SK-N-SH (cell line): Measurements from ENCODE around the gene CRYBB3. TPM values are rescaled to one million over a fixed set of nuclear protein-coding genes. Genes with fewer than 3 reads are reported as not detected.

Source experiments
- CTCF ChIA-PET: fragments of 300-600, 350-600 bp; formaldehyde crosslinking; extraction: SDS; loops from one replicate; lab custom pipeline; 2021; lab: Yijun Ruan, JAX
- POLR2A ChIA-PET: fragments of 350-600 bp; sonication (Branson Sonifier 250); formaldehyde crosslinking; extraction: SDS; loops from one replicate; lab custom pipeline; 2020; ENCODE audit warnings: antibody characterized with exemption, inconsistent platforms; lab: Yijun Ruan, JAX
- DNase-seq: peaks from one replicate; pipeline ENCODE4 v3.0.0; 2012
- H2AFZ ChIP-seq: fragments of 200-600 bp; sonication (generic); 2 replicates; pipeline ENCODE4 v1.8.1; 2016; ENCODE audit warnings: antibody characterized with exemption, mild to moderate bottlenecking, low read depth
- H3F3A ChIP-seq: fragments of 200-600 bp; sonication (generic); replicated peaks from 2 replicates; pipeline ENCODE3; 2016; ENCODE audit warnings: antibody characterized with exemption, mild to moderate bottlenecking; ENCODE audit not compliant: insufficient read depth
- H3K27ac ChIP-seq, 2 experiments: fragments of 200-500 bp in 1 of 2; fragments of 200-600 bp in 1 of 2; sonication (Bioruptor generic) in 1 of 2; sonication (generic), shearing (Covaris generic) in 1 of 2; 2 replicates each; pipeline versions ENCODE4 v1.5.1 to v1.6.1; 2014 to 2016; ENCODE audit warnings: low read depth in 2 of 2, inconsistent platforms in 1 of 2, low read length in 1 of 2, mild to moderate bottlenecking in 1 of 2, mixed read lengths in 1 of 2
- H3K27me3 ChIP-seq: fragments of 200-600 bp; sonication (generic), shearing (Covaris generic); 2 replicates; pipeline ENCODE4 v1.6.1; 2016; ENCODE audit warnings: mixed run types; ENCODE audit not compliant: insufficient read depth
- H3K36me3 ChIP-seq, 2 experiments: fragments of 200-500 bp in 1 of 2; fragments of 200-600 bp in 1 of 2; sonication (Bioruptor generic) in 1 of 2; sonication (generic) in 1 of 2; replicated peaks in 1 of 2; 2 replicates each; pipeline versions ENCODE3 to v1.5.1; 2014 to 2016; ENCODE audit warnings: low read length in 1 of 2, mild to moderate bottlenecking in 1 of 2; ENCODE audit not compliant: insufficient read depth in 2 of 2, control insufficient read depth in 1 of 2
- H3K4me1 ChIP-seq, 2 experiments: fragments of 200-500 bp in 1 of 2; fragments of 200-600 bp in 1 of 2; sonication (Bioruptor generic) in 1 of 2; sonication (generic), shearing (Covaris generic) in 1 of 2; 2 replicates each; pipeline versions ENCODE4 v1.5.1 to v1.6.1; 2014 to 2016; ENCODE audit warnings: low read depth in 1 of 2, low read length in 1 of 2, mixed run types in 1 of 2; ENCODE audit not compliant: insufficient read depth in 2 of 2, control insufficient read depth in 1 of 2
- H3K4me2 ChIP-seq: fragments of 200-600 bp; sonication (generic), shearing (Covaris generic); 2 replicates; pipeline ENCODE4 v1.6.1; 2017; ENCODE audit warnings: mixed run types
- H3K4me3 ChIP-seq, 2 experiments: fragments of 200-500 bp in 1 of 2; fragments of 200-600 bp in 1 of 2; sonication (Bioruptor generic) in 1 of 2; sonication (generic), shearing (Covaris generic) in 1 of 2; 2 replicates each; pipeline versions ENCODE4 v1.5.1 to v1.8.1; 2014 to 2016; ENCODE audit warnings: low read depth in 2 of 2, inconsistent platforms in 1 of 2, low read length in 1 of 2, mild to moderate bottlenecking in 1 of 2, mixed read lengths in 1 of 2, moderate library complexity in 1 of 2
- H3K79me2 ChIP-seq: fragments of 200-600 bp; sonication (generic); 2 replicates; pipeline ENCODE4 v1.8.1; 2017; ENCODE audit warnings: mild to moderate bottlenecking; ENCODE audit not compliant: insufficient read depth
- H3K9ac ChIP-seq: fragments of 200-600 bp; sonication (generic); 2 replicates; pipeline ENCODE4 v1.6.1; 2017; ENCODE audit warnings: mixed run types
- H3K9me2 ChIP-seq: fragments of 200-600 bp; sonication (generic); 2 replicates; pipeline ENCODE4 v1.6.1; 2017; ENCODE audit warnings: mixed run types
- H3K9me3 ChIP-seq: fragments of 200-600 bp; sonication (generic); 2 replicates; pipeline ENCODE4 v1.6.1; 2017; ENCODE audit warnings: mixed run types, mild to moderate bottlenecking, moderate library complexity
- H4K20me1 ChIP-seq: fragments of 200-600 bp; sonication (generic); 2 replicates; pipeline ENCODE4 v1.6.1; 2017; ENCODE audit warnings: mild to moderate bottlenecking, mixed run types; ENCODE audit not compliant: insufficient read depth
- EP300 ChIP-seq, 2 experiments: IDR thresholded peaks; 2 replicates each; pipeline versions ENCODE4 v1.4.0 to v1.6.1; 2012; ENCODE audit warnings: borderline replicate concordance in 1 of 2, low read depth in 1 of 2, low read length in 1 of 2
- EZH2phosphoT487 ChIP-seq: fragments of 200-600 bp; sonication (generic); IDR thresholded peaks from 2 replicates; pipeline ENCODE4 v1.6.1; 2017; ENCODE audit warnings: low read depth, mixed run types, mild to moderate bottlenecking, antibody characterized with exemption, moderate library complexity, borderline replicate concordance
- FOSL2 ChIP-seq: IDR thresholded peaks from 2 replicates; pipeline ENCODE4 v1.4.0; 2012; ENCODE audit warnings: low read depth, mild to moderate bottlenecking, moderate library complexity, borderline replicate concordance
- GABPA ChIP-seq: IDR thresholded peaks from 2 replicates; pipeline ENCODE4 v1.4.0; 2012; ENCODE audit warnings: low read depth, mild to moderate bottlenecking
- GATA2 ChIP-seq: sonication (generic); formaldehyde crosslinking; IDR thresholded peaks from 2 replicates; pipeline ENCODE4 v1.5.0; 2020; ENCODE audit warnings: mild to moderate bottlenecking, missing genetic modification reagents
- JUND ChIP-seq: IDR thresholded peaks from 2 replicates; pipeline ENCODE4 v1.4.0; 2012
- NRF1 ChIP-seq: IDR thresholded peaks from 2 replicates; pipeline ENCODE4 v1.6.1; 2012; ENCODE audit warnings: low read depth, mild to moderate bottlenecking, low read length
- POLR2AphosphoS5 ChIP-seq: IDR thresholded peaks from 2 replicates; pipeline ENCODE4 v1.6.1; 2012; ENCODE audit warnings: low read depth, low read length
- RAD21 ChIP-seq: IDR thresholded peaks from 2 replicates; pipeline ENCODE4 v1.6.1; 2012; ENCODE audit warnings: mild to moderate bottlenecking, low read length
- RCOR1 ChIP-seq: fragments of 150-350 bp; IDR thresholded peaks from 2 replicates; pipeline ENCODE4 v1.6.1; 2017; ENCODE audit warnings: antibody characterized with exemption, low read length
- SMC3 ChIP-seq: IDR thresholded peaks from 2 replicates; pipeline ENCODE4 v1.6.1; 2012; ENCODE audit warnings: low read depth, low read length, improper control_type of control experiment
- TAF1 ChIP-seq: IDR thresholded peaks from 2 replicates; pipeline ENCODE4 v1.6.1; 2012; ENCODE audit warnings: low read depth, mild to moderate bottlenecking, low read length, moderate library complexity, borderline replicate concordance
- TCF12 ChIP-seq: IDR thresholded peaks from 2 replicates; pipeline ENCODE4 v1.4.0; 2012
- TEAD4 ChIP-seq: IDR thresholded peaks from 2 replicates; pipeline ENCODE4 v1.4.0; 2012; ENCODE audit warnings: mild to moderate bottlenecking, borderline replicate concordance; ENCODE audit not compliant: insufficient read depth
- YY1 ChIP-seq: IDR thresholded peaks from 2 replicates; pipeline ENCODE4 v1.4.0; 2012; ENCODE audit warnings: low read depth, mild to moderate bottlenecking
- WGBS: methylation state at CpG from one replicate; pipeline ENCODE4 v1.1.6; 2017; ENCODE audit warnings: low lambda C conversion rate; 5-methylcytosine and 5-hydroxymethylcytosine counted together
- polyA plus RNA-seq, 3 experiments: library from polyadenylated mRNA; depleted of rRNA; stranded (reverse); fragments of >200 nt; gene quantifications; 2 replicates each; pipeline ENCODE4 v1.2.3, GENCODE V29; 2012
- TF ChIP-seq, protein P1 (sequence below): fragments of 150-350 bp; IDR thresholded peaks from 2 replicates; pipeline ENCODE4 v1.6.1; 2016; ENCODE audit warnings: mild to moderate bottlenecking, low read depth, low read length

CRYBB3 gene
- polyA plus RNA-seq, 1 of the 3 experiments (the other 2 are of a cell fraction): 0.35 TPM

GRCh38 chr22:25196326-25196725, 3.3 kb upstream of the CRYBB3 start:
- DNase-seq: no peak
- no peak overlapping the region for H3K4me3 ChIP-seq
- H3K27me3 ChIP-seq: no peaks in the 10 kb centered on the region
- H3K4me2 ChIP-seq: no peak overlapping the region
- peaks cover 19 to 29% of the 10 kb centered on the region in 2 experiments for H3K36me3 ChIP-seq
- H3K27ac ChIP-seq: no peak overlapping the region
- H4K20me1 ChIP-seq: no peaks in the 10 kb centered on the region
- H3K79me2 ChIP-seq: no peaks in the 10 kb centered on the region
- ChIA-PET POLR2A (no interaction called here), CTCF (interaction anchor here (0.6 to 1.8 kb wide), 4 partner anchors 8 to 1250 kb away, joined by 3 to 9 read pairs (median 4); no protein-coding TSS in a partner anchor)
- H3K9me3 ChIP-seq: no peaks in the 10 kb centered on the region
- TF ChIP-seq RAD21 (no peak), GATA2 (CRISPR knock-in tag) (no peak), EZH2phosphoT487 (no peak), FOSL2 (no peak), RCOR1 (no peak), TAF1 (no peak)
- TF ChIP-seq, protein P1, sequence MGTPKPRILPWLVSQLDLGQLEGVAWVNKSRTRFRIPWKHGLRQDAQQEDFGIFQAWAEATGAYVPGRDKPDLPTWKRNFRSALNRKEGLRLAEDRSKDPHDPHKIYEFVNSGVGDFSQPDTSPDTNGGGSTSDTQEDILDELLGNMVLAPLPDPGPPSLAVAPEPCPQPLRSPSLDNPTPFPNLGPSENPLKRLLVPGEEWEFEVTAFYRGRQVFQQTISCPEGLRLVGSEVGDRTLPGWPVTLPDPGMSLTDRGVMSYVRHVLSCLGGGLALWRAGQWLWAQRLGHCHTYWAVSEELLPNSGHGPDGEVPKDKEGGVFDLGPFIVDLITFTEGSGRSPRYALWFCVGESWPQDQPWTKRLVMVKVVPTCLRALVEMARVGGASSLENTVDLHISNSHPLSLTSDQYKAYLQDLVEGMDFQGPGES: no peak
- H3K9ac ChIP-seq: no peak overlapping the region
- WGBS: 99% methylated on average over 5 of the region's 5 CpGs
- no peaks in the 10 kb centered on the region for H3K4me1 ChIP-seq
- no peaks in the 10 kb centered on the region for H3F3A ChIP-seq
- no peaks in the 10 kb centered on the region for H3K9me2 ChIP-seq
- no peak overlapping the region for H2AFZ ChIP-seq

GRCh38 chr22:25197340-25197739, 2.3 kb upstream of the CRYBB3 start:
- ChIA-PET CTCF (interaction anchor here (1.3 to 1.8 kb wide), 2 partner anchors 11 to 576 kb away, joined by 3 to 9 read pairs; no protein-coding TSS in a partner anchor), POLR2A (no interaction called here)
- Histone ChIP-seq H3K9me2 (no peaks in the 10 kb centered on the region), H3K27ac (no peak overlapping the region), H3K79me2 (no peaks in the 10 kb centered on the region), H3F3A (no peaks in the 10 kb centered on the region), H3K9ac (no peak overlapping the region), H2AFZ (no peak overlapping the region), H4K20me1 (peaks cover 7% of the 10 kb centered on the region; the same call in 1 of the 2 replicates), H3K4me2 (no peak overlapping the region), H3K36me3 (peaks cover 15 to 22% of the 10 kb centered on the region in 2 experiments), H3K9me3 (no peaks in the 10 kb centered on the region), H3K4me3 (no peak overlapping the region), H3K27me3 (no peaks in the 10 kb centered on the region), H3K4me1 (no peaks in the 10 kb centered on the region)
- DNase-seq: no peak
- 83% methylated on average over 4 of the region's 4 CpGs for WGBS
- TF ChIP-seq EP300 (IDR thresholded peaks at IDR 0.05; ENCODE audit: borderline replicate concordance in 1 of 2, low read depth in 1 of 2, low read length in 1 of 2) (no peak), TEAD4 (no peak), JUND (no peak), NRF1 (no peak), SMC3 (no peak), POLR2AphosphoS5 (no peak), RCOR1 (no peak), GABPA (no peak), TAF1 (no peak), TCF12 (no peak), YY1 (no peak)
